Mesothelial cell of epicardium (in vitro differentiated cells): ENCODE results near the gene SCAPER. TPM values are rescaled to one million over a fixed set of nuclear protein-coding genes. Genes with fewer than 3 reads are reported as not detected.
"Not testable (repeated sequence)": the region's sequence is repeated elsewhere in the genome, so short reads cannot be mapped to it uniquely, and the experiment has no call there.

ENCODE experiments used
- DNase-seq, 2 experiments: peaks; one replicate each; pipeline ENCODE4 v3.0.0; 2021; ENCODE audit warnings: low spot score in 2 of 2; ENCODE audit not compliant: unreplicated experiment in 2 of 2
- H3K27ac Mint-ChIP-seq: 2 replicates; pipeline ENCODE4 v1.8.0; 2021; ENCODE audit warnings: mixed read lengths
- H3K27me3 Mint-ChIP-seq: 2 replicates; pipeline ENCODE4 v1.8.0; 2021; ENCODE audit warnings: low read depth, mixed read lengths
- H3K36me3 Mint-ChIP-seq: 2 replicates; pipeline ENCODE4 v1.8.0; 2021; ENCODE audit warnings: mixed read lengths
- H3K4me1 Mint-ChIP-seq: 2 replicates; pipeline ENCODE4 v1.8.0; 2021; ENCODE audit warnings: mixed read lengths
- H3K4me3 Mint-ChIP-seq: 2 replicates; pipeline ENCODE4 v1.8.0; 2021; ENCODE audit warnings: mild to moderate bottlenecking, moderate library complexity, mixed read lengths
- H3K9me3 Mint-ChIP-seq: 2 replicates; pipeline ENCODE4 v1.8.0; 2021; ENCODE audit warnings: mixed read lengths
- total RNA-seq: library from RNA; stranded (reverse); gene quantifications from 3 replicates; pipeline ENCODE4 v1.2.1, GENCODE V29; 2021
- TF ChIP-seq, protein P1 (sequence below): fragments of 200-600 bp; sonication (generic); IDR thresholded peaks from one replicate; pipeline ENCODE4 v1.5.0; 2021; ENCODE audit warnings: antibody characterized with exemption; ENCODE audit not compliant: unreplicated experiment

Gene SCAPER
- total RNA-seq, 1 donor from 2014 or later, result 35.9 TPM

DNA sequence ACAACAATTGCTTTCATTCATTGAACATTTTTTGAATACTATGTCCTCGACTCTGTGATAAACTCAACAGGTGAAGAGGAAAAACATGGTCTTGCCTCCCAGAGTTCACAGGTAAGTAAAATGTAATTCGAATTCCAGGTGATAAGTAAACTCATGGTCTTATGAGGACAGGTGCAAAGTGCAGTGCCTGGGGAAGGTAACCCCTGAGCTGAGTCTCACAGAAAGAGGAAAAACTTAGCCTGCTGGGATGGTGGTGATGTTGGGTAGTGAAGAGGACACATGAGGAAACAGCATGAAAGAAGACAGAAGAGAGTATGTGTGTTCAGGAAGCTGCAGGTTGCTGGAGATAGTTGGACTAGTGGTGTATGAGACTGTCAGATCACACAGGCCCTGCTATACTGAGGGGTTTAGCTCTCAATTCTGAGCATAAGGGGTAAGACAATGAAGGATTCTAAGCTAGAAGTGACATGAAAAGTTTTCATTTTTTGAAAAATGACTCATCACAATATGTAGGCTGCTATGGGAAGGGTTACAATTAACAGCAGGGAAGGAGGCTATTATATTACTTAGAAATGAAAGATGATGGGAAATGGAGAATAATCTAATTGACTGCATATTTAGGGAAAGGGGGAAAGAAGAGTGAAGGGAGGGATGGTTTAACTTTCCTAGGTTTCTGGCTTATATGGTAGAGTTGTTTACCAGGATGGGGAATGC lies 457.3 kb downstream of the SCAPER start:
- Mint-ChIP-seq H3K27ac (no peak overlapping the region), H3K4me1 (no peaks in the 10 kb centered on the region), H3K9me3 (peaks cover 9% of the 10 kb centered on the region), H3K27me3 (no peaks in the 10 kb centered on the region), H3K36me3 (peaks cover 5% of the 10 kb centered on the region), H3K4me3 (no peak overlapping the region)
- TF ChIP-seq, protein P1, sequence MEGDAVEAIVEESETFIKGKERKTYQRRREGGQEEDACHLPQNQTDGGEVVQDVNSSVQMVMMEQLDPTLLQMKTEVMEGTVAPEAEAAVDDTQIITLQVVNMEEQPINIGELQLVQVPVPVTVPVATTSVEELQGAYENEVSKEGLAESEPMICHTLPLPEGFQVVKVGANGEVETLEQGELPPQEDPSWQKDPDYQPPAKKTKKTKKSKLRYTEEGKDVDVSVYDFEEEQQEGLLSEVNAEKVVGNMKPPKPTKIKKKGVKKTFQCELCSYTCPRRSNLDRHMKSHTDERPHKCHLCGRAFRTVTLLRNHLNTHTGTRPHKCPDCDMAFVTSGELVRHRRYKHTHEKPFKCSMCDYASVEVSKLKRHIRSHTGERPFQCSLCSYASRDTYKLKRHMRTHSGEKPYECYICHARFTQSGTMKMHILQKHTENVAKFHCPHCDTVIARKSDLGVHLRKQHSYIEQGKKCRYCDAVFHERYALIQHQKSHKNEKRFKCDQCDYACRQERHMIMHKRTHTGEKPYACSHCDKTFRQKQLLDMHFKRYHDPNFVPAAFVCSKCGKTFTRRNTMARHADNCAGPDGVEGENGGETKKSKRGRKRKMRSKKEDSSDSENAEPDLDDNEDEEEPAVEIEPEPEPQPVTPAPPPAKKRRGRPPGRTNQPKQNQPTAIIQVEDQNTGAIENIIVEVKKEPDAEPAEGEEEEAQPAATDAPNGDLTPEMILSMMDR, result no peak
- no peak for DNase-seq

- Mint-ChIP-seq H3K27me3 (no peaks in the 10 kb centered on the region), H3K27ac (no peak overlapping the region), H3K9me3 (peaks cover 11% of the 10 kb centered on the region), H3K4me1 (peaks cover 8% of the 10 kb centered on the region), H3K4me3 (no peak overlapping the region), H3K36me3 (peaks cover 3% of the 10 kb centered on the region)
- TF ChIP-seq, protein P1, result no peak
- DNase-seq, result no peak
These were observed 464.7 kb downstream of the SCAPER start for GRCh38 chr15:76440441-76440840.

- Mint-ChIP-seq H3K27me3 (no peaks in the 10 kb centered on the region), H3K9me3 (peaks cover 6% of the 10 kb centered on the region), H3K27ac (no peak overlapping the region), H3K36me3 (no peaks in the 10 kb centered on the region), H3K4me3 (no peak overlapping the region), H3K4me1 (peaks cover 8% of the 10 kb centered on the region)
- no peak for DNase-seq
- TF ChIP-seq, protein P1, result no peak
These were observed 465.6 kb downstream of the SCAPER start for GRCh38 chr15:76439542-76439941.

DNA sequence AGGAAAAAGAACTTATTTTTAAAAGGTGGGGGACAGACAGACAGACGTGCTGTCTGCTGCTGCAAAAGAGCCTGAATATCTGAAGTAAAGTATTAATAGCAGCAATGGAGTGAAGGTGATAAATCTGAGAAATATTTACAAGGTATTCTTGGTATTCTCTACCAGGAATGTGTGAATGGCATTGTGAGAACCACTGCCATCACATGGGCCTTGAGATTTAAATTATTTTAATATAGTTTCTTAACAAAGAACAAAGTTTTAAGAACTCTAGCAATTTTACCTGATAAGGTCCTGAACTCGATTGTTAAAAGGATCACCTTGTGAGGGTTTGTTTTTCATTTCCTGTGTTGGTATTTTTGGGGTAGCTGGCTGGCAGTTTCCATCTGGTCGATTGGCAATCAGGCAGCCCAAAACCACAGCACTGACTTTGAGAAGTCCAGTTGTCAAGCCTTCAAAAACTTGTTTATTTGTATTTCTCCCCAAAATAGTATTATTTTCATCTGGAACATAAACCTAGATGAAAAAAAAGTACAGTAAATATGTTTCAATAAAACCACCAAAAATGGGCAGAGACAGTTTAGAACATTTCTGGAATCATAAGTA lies 471.2 kb downstream of the SCAPER start:
- Mint-ChIP-seq H3K4me3 (no peak overlapping the region), H3K9me3 (peaks cover 4% of the 10 kb centered on the region), H3K27me3 (no peaks in the 10 kb centered on the region), H3K36me3 (peaks cover 9% of the 10 kb centered on the region), H3K4me1 (peaks cover 11% of the 10 kb centered on the region), H3K27ac (no peak overlapping the region)
- no peak for DNase-seq
- TF ChIP-seq, protein P1, result no peak

- not testable (repeated sequence) for H3K27ac Mint-ChIP-seq, DNase-seq, H3K27me3 Mint-ChIP-seq, H3K9me3 Mint-ChIP-seq, H3K4me3 Mint-ChIP-seq
- Mint-ChIP-seq H3K4me1 (peaks cover 11% of the 10 kb centered on the region), H3K36me3 (peaks cover 16% of the 10 kb centered on the region)
These were observed 472.1 kb downstream of the SCAPER start for GRCh38 chr15:76433036-76433435.

- Mint-ChIP-seq H3K9me3 (peaks cover 11% of the 10 kb centered on the region), H3K36me3 (peaks cover 19% of the 10 kb centered on the region), H3K27ac (no peak overlapping the region), H3K27me3 (no peaks in the 10 kb centered on the region), H3K4me3 (no peak overlapping the region), H3K4me1 (peaks cover 11% of the 10 kb centered on the region)
- DNase-seq, result no peak
- TF ChIP-seq, protein P1, result no peak
These were observed 472.5 kb downstream of the SCAPER start for GRCh38 chr15:76432604-76433003.
